NCI-H1930 (cell line): ENCODE data around the gene CNIH3.
"Not testable (repeated sequence)": the region's sequence is repeated elsewhere in the genome, so short reads cannot be mapped to it uniquely, and the experiment has no call there.

ENCODE experiments used
- DNase-seq, 2 experiments: peaks; one replicate each; lab custom pipeline; 2025; lab: John Stamatoyannopoulos, UW

The CNIH3 gene

GRCh38 chr1:224615861-224616755 is at the start of gene CNIH3:
Gene CNIH3, plus strand, starts transcription at chr1:224616317. Its CDS starts 858 bp downstream, at chr1:224617175.
- DNase-seq = peak; percentile 37 to 38

- not testable (repeated sequence) for DNase-seq
Observed at GRCh38 chr1:224566492-224566891, 49.6 kb upstream of the CNIH3 start.

GRCh38 chr1:224569276-224569675 is 46.8 kb upstream of the CNIH3 start:
- DNase-seq = no peak

GRCh38 chr1:224571975-224572374 is 44.1 kb upstream of the CNIH3 start:
- not testable (repeated sequence) for DNase-seq

GRCh38 chr1:224579526-224579925 is 36.6 kb upstream of the CNIH3 start:
- no peak for DNase-seq

GRCh38 chr1:224580006-224580405 is 36.1 kb upstream of the CNIH3 start:
- DNase-seq = no peak

- no peak for DNase-seq
Observed at GRCh38 chr1:224582041-224582440, 34.1 kb upstream of the CNIH3 start.

- no peak for DNase-seq
Observed at GRCh38 chr1:224583774-224584173, 32.3 kb upstream of the CNIH3 start.

GRCh38 chr1:224585051-224585450 is 31.1 kb upstream of the CNIH3 start:
- DNase-seq = no peak

GRCh38 chr1:224587051-224587450 is 29.1 kb upstream of the CNIH3 start:
- no peak for DNase-seq

- DNase-seq = no peak
Observed at GRCh38 chr1:224588515-224588914, 27.6 kb upstream of the CNIH3 start.

- no peak for DNase-seq
Observed at GRCh38 chr1:224589006-224589405, 27.1 kb upstream of the CNIH3 start.

GRCh38 chr1:224591326-224591725 is 24.8 kb upstream of the CNIH3 start:
- DNase-seq = no peak

- no peak for DNase-seq
Observed at GRCh38 chr1:224592636-224593582, 23.2 kb upstream of the CNIH3 start.

- no peak for DNase-seq
Observed at GRCh38 chr1:224594360-224594759, 21.8 kb upstream of the CNIH3 start.

- DNase-seq = no peak
Observed at GRCh38 chr1:224594851-224595250, 21.3 kb upstream of the CNIH3 start.

GRCh38 chr1:224605482-224606181 is 10.5 kb upstream of the CNIH3 start:
- DNase-seq = no peak

- no peak for DNase-seq
Observed at GRCh38 chr1:224607188-224608148, 8.6 kb upstream of the CNIH3 start.

GRCh38 chr1:224609333-224609732 is 6.8 kb upstream of the CNIH3 start:
- DNase-seq = no peak

GRCh38 chr1:224612246-224612645 is 3.9 kb upstream of the CNIH3 start:
- no peak for DNase-seq

GRCh38 chr1:224613486-224613885 is 2.6 kb upstream of the CNIH3 start:
- no peak for DNase-seq
